Prostate gland (tissue), 2 donors: ENCODE results near the gene RPL12.

ENCODE experiments used
- CTCF ChIP-seq, 4 experiments: fragments of 200-600 bp in 2 of 4; fragments of 450-650 bp in 2 of 4; sonication (generic) in 2 of 4; IDR thresholded peaks; 1 replicate in 3 of 4; 2 replicates in 1 of 4; pipeline ENCODE4 v1.5.1; 2016 to 2019; ENCODE audit warnings: antibody characterized with exemption in 4 of 4, mild to moderate bottlenecking in 2 of 4, moderate library complexity in 2 of 4
- POLR2A ChIP-seq: fragments of 450-650 bp; IDR thresholded peaks from one replicate; pipeline ENCODE4 v1.6.1; 2016; ENCODE audit warnings: antibody characterized with exemption, mild to moderate bottlenecking

GRCh38 chr9:127458921-127459320, 7.7 kb upstream of the RPL12 start:
- TF ChIP-seq POLR2A (no peak), CTCF (IDR thresholded peaks at IDR 0.05) (no peak)
